Activated T-helper 17 cell treated with anti-CD3 and anti-CD28 coated beads, Interleukin-2, amount 50 U/mL, for 72 hours (primary cell): ENCODE data around the gene BABAM1. TPM values are rescaled to one million over a fixed set of nuclear protein-coding genes. Genes with fewer than 3 reads are reported as not detected.

Source experiments
- ATAC-seq: fragments of 150-1000 bp; cut with Tn5 transposase; replicated peaks from 2 replicates; pipeline ENCODE4 v1.10.0; 2021; ENCODE audit warnings: mild to moderate bottlenecking, moderate library complexity
- H3K27ac Mint-ChIP-seq: one replicate; pipeline ENCODE4 v1.8.0; 2022; ENCODE audit warnings: mixed read lengths
- H3K27me3 Mint-ChIP-seq: one replicate; pipeline ENCODE4 v1.8.0; 2022; ENCODE audit warnings: mixed read lengths
- H3K36me3 Mint-ChIP-seq: one replicate; pipeline ENCODE4 v1.8.0; 2022; ENCODE audit warnings: low read depth, mild to moderate bottlenecking, mixed read lengths
- H3K4me1 Mint-ChIP-seq: one replicate; pipeline ENCODE4 v1.8.0; 2022; ENCODE audit warnings: mixed read lengths
- H3K4me3 Mint-ChIP-seq: one replicate; pipeline ENCODE4 v1.8.0; 2022; ENCODE audit warnings: mild to moderate bottlenecking, mixed read lengths
- H3K9me3 Mint-ChIP-seq: one replicate; pipeline ENCODE4 v1.8.0; 2022; ENCODE audit warnings: mixed read lengths
- total RNA-seq, 2 donors: library from RNA; stranded (reverse); gene quantifications; one replicate each; pipeline ENCODE4 v1.2.3, GENCODE V29; 2022

The BABAM1 gene
- total RNA-seq = 100 to 1,000 TPM in 1 of 2 donors, 10 to 100 TPM in 1; 73.4 to 115 TPM

DNA sequence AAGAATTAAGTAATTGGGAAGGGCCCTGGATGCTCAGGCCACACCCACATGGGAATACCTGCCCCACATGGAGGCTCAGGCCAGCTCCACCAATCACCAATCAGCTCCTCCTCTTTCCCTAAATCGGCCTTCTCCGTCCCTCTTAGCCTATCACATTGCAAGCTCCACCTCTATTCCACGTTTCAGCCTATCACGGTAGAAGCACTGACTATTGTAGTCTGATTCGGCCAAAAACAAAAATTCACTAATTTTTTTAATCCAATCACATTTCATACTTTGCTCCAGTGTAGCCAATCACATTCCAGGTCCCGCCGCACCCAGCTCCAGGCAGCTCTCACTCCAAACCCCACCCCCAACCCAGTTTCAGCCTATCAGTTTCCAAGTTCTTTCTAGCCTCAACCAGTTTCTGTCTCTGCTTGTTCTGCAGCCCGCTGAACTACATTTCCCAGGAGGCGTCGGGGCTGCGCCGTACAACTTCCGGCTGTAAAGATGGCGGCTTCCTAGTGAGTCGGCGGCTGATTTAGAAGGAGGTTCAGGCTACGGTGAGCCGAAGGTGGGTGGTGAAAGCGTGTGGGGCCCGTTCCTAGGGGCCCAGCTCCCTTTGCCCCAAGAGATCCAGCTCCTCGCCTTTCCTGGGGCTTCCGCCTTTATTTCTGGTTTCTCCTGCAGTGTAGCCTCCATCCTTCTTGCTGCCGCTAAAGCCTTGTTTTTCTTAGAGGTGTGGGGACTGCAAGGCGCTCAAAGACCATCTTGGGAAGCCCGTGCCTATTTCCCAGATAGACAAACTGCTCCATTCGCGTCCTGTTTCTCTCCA is at the start of gene BABAM1:
Gene BABAM1 (plus strand): TSS at position 469 of the 814 bp plus-strand sequence. CDS start 1,364 bp downstream, outside the sequence.
- no peaks in the 10 kb centered on the region for H3K27me3 Mint-ChIP-seq
- ATAC-seq = peak; percentile 96
- H3K9me3 Mint-ChIP-seq = no peaks in the 10 kb centered on the region
- H3K4me3 Mint-ChIP-seq = peak within 1 kb of the TSS; percentile 90
- peak within 1 kb of the TSS; percentile 72 for H3K27ac Mint-ChIP-seq
- H3K36me3 Mint-ChIP-seq = peaks cover 44% of the 10 kb centered on the region
- no peaks in the 10 kb centered on the region for H3K4me1 Mint-ChIP-seq

DNA sequence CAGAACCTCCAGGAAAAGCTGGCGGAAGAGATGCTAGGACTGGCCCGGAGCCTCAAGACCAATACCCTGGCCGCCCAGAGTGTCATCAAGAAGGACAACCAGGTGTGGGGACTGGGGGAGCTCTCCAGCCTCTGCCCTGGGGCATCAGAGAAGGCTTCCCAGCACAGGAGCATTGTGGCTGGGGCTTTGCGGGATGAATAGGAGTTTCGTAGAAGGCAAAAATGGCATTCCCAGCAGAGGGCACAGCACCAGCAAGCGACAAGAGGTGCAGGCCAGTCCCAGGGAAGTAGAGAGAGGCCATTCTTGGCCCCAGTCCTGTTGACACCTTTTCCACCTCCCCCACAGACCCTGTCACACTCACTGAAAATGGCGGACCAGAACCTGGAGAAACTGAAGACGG is 48.0 kb upstream of the BABAM1 start:
- peaks cover 5% of the 10 kb centered on the region for H3K4me1 Mint-ChIP-seq
- H3K36me3 Mint-ChIP-seq = peaks cover 43% of the 10 kb centered on the region
- no peaks in the 10 kb centered on the region for H3K27me3 Mint-ChIP-seq
- H3K9me3 Mint-ChIP-seq = no peaks in the 10 kb centered on the region
- no peak overlapping the region for H3K27ac Mint-ChIP-seq
- no peak overlapping the region for H3K4me3 Mint-ChIP-seq
- ATAC-seq = no peak

DNA sequence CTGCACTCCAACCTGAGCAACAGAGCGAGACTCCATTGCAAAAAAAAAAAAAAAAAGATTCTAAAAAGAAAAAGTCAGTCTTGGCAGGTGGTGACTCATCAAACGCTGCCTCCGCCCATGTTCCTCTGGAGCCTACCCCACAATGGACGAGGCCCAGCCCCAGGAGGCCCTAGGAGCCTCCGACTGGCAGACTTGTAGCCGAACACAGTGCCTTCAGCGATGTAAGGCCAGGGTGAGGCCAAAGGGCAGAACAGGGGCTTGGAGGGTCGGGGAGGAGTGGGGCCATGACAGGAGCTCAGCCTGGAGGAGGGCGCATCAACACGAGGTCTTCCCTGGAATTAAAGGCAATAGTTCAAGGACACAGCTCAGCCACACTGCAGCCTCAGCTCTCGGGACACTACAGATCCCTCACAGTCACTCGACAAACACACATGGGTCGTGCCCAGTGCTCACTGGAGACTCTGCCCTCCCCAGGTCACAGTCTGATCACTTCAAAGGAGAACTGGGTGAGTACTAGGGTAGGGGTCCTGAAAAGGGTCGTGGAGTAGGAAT is 47.0 kb upstream of the BABAM1 start:
- Mint-ChIP-seq H3K36me3 (peaks cover 39% of the 10 kb centered on the region), H3K27ac (no peak overlapping the region), H3K4me3 (no peak overlapping the region), H3K9me3 (no peaks in the 10 kb centered on the region), H3K4me1 (peaks cover 5% of the 10 kb centered on the region), H3K27me3 (no peaks in the 10 kb centered on the region)
- no peak for ATAC-seq

DNA sequence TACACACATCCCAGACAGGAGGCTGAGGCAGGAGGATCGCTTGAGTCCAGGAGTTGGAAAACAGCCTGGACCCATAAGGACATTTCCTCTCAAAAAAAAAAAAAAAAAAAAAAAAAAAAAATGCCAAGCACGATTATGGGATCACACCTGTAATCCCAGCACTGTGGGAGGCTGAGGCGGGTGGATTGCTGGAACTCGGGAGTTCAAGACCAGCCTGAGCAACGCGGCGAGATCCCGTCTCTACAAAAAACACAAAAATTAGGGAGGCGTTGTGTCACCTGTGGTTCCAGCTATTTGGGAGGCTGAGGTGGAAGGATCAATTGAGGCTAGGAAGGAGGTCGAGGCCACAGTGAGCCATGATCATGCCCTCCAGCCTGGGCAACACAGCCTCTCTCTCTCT is 42.2 kb upstream of the BABAM1 start:
- Mint-ChIP-seq H3K4me3 (peak overlapping the region; percentile 86), H3K27ac (no peak overlapping the region)

DNA sequence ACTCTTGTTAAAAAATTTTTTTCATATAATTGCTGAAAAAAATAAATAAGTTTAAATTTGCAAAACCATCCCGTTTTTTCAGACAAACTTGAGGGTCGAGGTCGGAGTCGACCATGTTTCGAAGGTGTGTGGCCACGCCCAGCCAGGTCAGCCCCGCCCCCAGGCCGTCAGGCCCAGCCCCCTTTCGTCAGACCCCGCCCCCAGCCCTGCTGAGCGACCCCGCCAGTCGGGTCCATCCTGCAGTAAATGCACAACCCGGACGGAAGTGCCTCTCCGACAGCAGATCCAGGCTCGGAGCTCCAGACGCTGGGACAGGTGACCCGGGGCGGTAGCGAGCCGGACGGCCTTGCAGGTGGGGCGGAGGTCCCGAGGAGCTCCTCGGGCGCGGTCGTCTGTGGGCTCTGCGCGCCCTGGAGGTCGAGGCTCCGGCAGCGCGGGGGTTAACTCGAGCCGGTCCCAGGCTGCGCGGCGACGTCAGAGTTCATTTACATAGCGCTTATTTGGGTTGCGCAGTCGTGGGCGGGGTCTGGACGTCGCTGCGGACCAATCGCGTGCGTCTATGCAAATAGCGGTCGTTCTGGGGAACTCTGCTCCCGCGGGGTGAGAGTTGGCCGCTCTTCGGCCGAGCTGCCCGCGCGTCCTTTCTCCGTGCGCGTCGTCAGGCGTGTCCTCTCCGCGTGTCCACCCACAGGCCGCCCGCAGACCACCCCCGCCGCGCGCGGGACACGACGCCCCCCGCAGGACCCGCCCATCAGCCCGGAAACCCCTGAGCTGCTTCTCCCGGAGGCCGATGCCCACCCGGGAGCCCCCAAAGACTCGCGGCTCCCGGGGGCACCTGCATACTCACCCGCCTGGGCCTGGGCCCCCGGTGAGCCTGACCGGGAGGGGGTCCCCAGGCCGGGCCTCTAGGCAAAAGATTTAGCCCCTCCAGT is 41.0 kb upstream of the BABAM1 start, which contains the start of gene OCEL1:
Gene OCEL1 (plus strand): TSS at position 225 of the 932 bp plus-strand sequence. CDS start 22 bp downstream, at position 247.
- peak within 1 kb of the TSS; percentile 86 for H3K27ac Mint-ChIP-seq

More for the DNA sequence above, 42.2 kb upstream of the BABAM1 start:
- no peak for ATAC-seq
- H3K36me3 Mint-ChIP-seq = no peaks in the 10 kb centered on the region
- H3K4me1 Mint-ChIP-seq = peaks cover 5% of the 10 kb centered on the region
- H3K9me3 Mint-ChIP-seq = no peaks in the 10 kb centered on the region
- no peaks in the 10 kb centered on the region for H3K27me3 Mint-ChIP-seq

DNA sequence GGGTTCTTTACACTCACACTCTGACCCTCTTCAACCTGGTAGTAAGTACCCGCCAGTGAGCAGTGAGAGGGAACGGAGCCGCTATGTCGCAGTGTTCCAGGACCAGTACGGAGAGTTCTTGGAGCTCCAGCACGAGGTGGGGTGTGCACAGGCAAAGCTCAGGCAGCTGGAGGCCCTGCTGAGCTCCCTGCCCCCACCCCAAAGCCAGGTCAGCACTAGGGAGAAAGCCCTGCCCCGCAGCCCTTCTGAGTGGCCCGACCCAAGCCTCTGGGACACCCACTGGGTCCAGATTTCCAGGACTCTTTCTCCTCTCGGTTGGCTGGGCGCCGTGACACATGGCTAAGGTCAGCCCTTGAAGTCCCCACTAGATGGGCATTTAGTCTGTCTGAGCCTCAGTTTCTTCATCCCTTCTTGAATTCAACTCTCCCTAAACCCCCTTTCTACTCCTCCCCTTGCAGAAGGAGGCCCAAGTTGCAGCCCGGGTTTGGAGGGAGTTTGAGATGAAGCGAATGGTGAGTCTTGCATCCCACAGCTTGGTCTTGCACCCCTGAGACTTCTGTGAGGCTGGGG is 39.4 kb upstream of the BABAM1 start:
- ATAC-seq = no peak
- no peaks in the 10 kb centered on the region for H3K27me3 Mint-ChIP-seq
- no peak overlapping the region for H3K4me3 Mint-ChIP-seq

More for the DNA sequence above, 41.0 kb upstream of the BABAM1 start, which contains the start of gene OCEL1:
- peaks cover 5% of the 10 kb centered on the region for H3K4me1 Mint-ChIP-seq
- H3K9me3 Mint-ChIP-seq = no peaks in the 10 kb centered on the region
- ATAC-seq = peak; percentile 94
- peaks cover 7% of the 10 kb centered on the region for H3K36me3 Mint-ChIP-seq
- H3K27me3 Mint-ChIP-seq = no peaks in the 10 kb centered on the region
- peak within 1 kb of the TSS; percentile 86 for H3K4me3 Mint-ChIP-seq

DNA sequence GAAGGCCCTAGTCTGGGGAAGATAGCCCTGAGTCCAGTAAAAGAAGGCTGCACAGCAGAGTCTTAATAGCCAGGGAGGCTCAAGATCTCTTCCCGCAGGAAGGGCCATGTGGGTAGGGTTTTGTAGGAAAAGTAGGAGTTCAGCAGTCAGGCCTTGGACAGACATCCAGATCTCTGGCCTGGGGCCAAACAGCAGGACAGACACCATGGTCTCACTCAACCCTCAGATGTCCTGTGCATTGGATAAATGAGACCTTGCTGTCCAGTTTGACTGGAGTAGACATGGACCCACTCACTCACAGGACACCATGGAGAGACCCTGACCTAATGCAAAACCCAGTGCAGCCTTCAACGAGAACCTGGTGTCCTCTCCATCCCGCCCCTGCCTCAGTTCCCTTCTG is 37.4 kb upstream of the BABAM1 start:
- H3K27ac Mint-ChIP-seq = no peak overlapping the region
- no peaks in the 10 kb centered on the region for H3K9me3 Mint-ChIP-seq
- H3K4me1 Mint-ChIP-seq = peaks cover 5% of the 10 kb centered on the region
- no peak overlapping the region for H3K4me3 Mint-ChIP-seq
- ATAC-seq = no peak
- H3K27me3 Mint-ChIP-seq = no peaks in the 10 kb centered on the region
- H3K36me3 Mint-ChIP-seq = peaks cover 30% of the 10 kb centered on the region

More for the DNA sequence above, 39.4 kb upstream of the BABAM1 start:
- Mint-ChIP-seq H3K36me3 (peaks cover 20% of the 10 kb centered on the region), H3K9me3 (no peaks in the 10 kb centered on the region), H3K27ac (no peak overlapping the region), H3K4me1 (peaks cover 5% of the 10 kb centered on the region)

DNA sequence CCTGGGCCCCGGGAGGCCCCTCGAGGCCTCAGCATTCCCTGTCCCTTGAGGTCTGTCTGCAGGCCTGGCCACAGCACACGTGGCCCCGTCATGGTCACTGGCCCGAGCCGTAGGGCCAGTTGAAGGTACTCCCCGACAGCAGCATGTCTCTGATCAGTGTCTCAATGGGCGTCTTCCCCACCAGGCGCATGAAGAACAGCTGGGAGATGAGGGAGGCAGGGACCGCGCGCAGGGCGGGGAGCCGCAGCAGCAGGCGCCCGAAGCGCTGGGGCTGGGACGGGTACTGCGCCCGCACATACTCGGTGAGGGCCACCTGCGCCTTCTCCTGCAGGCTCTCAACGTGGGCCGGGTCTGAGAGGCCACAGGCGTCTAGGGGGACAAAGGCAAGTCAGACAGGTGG is 35.0 kb upstream of the BABAM1 start:
- no peak for ATAC-seq
- Mint-ChIP-seq H3K36me3 (peaks cover 30% of the 10 kb centered on the region), H3K27me3 (no peaks in the 10 kb centered on the region), H3K27ac (no peak overlapping the region), H3K4me3 (no peak overlapping the region), H3K4me1 (peaks cover under 1% of the 10 kb centered on the region), H3K9me3 (no peaks in the 10 kb centered on the region)

DNA sequence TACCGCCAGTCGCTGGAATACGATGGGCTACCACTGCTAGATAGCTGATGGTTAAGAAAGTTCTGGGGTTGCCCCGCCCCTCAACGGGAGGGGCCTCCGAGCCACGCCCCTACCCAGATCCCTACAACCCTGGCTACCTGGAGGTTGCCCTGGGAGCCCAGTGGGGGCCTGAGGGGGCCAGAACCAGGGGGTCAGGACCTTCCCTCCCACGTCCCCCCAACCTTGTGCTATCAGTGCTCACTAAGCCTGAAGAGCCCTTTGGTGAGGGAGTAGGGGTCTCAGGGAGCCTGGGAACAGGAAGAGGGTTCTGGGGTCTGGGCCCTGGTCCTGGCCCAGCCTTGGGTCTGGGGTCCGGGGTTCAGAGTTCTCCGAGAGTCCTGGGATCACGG is 32.3 kb upstream of the BABAM1 start:
- Mint-ChIP-seq H3K4me3 (peak overlapping the region; percentile 77), H3K4me1 (no peaks in the 10 kb centered on the region), H3K9me3 (no peaks in the 10 kb centered on the region), H3K27ac (peak overlapping the region; percentile 50), H3K36me3 (peaks cover 30% of the 10 kb centered on the region), H3K27me3 (no peaks in the 10 kb centered on the region)
- ATAC-seq = peak; percentile 83

DNA sequence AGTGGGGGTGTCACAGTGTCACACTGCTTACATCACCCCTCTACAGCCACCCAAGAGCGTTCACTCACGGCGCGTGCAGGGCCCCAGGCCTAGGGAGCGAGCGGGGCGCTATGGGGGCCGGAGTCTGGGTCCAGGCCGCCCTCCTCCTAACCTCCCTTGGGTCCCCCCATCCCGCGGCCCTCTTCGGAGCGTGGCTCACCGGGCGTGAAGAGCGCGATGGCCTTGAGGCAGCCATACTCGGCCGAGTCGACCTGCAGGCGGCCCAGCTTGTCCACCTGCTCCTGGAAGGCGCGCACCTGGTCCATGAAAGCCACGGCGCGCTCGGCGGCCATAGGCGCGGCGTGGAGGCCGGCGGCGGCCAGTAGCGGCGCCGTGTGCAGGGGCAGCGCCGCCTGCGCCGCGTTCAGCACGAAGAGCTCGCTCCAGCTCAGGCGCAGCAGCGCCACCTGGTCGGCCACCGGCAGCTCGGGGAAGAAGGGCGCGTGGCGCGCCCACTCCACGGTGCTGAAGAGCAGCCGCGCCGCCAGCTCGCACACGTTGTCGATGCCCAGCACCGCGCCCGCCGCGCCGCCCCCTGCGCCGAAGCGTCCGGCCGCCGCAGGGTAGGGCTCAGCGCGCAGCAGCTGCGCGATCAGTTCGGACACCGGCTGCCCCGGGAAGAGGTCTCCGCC is 31.8 kb upstream of the BABAM1 start:
- Mint-ChIP-seq H3K9me3 (no peaks in the 10 kb centered on the region), H3K27ac (peak overlapping the region; percentile 50), H3K27me3 (no peaks in the 10 kb centered on the region), H3K4me1 (no peaks in the 10 kb centered on the region), H3K4me3 (peak overlapping the region; percentile 77), H3K36me3 (peaks cover 30% of the 10 kb centered on the region)
- ATAC-seq = peak; percentile 89

DNA sequence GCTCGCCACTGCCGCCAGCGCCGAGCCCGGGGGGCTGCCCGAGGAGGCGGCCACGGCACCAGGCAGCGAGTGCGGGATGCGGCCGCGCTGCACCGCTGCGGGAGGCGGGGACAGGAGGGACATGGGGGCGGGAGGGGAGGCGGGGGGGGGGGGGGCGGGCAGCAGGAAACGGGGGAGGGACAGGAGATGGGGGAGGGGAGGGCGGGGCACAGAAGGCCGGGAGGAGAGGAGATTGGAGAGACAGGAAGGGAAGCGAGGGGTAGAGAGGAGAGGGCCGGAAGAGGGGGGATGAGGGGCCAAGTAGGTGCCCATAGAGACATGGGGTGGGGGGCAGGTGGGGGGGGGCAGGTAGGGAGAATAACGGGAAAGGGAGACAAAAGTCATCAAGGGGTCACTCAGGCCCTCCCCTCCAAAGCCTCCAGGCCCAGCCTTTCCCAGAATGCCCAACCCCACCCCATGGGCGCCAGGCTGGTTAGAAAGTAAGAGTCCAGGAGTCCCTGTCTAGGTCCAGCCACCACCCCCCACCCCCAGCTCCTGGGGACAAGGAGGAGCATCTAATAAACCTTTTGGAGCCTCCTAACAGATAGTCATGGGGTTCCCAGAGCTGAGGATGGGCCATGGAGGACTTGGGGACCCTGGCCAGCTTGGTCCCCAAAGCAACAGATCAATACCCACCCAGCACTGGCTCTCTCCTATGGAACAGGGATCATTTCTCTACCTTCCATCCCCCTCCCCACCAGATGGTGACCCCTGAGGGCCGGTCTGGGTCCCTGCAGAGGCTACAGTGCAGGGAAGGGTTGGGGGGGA is 31.1 kb upstream of the BABAM1 start:
- H3K9me3 Mint-ChIP-seq = no peaks in the 10 kb centered on the region
- H3K27me3 Mint-ChIP-seq = no peaks in the 10 kb centered on the region
- no peak for ATAC-seq
- no peak overlapping the region for H3K27ac Mint-ChIP-seq
- H3K4me1 Mint-ChIP-seq = no peaks in the 10 kb centered on the region
- H3K36me3 Mint-ChIP-seq = peaks cover 24% of the 10 kb centered on the region
- peak overlapping the region; percentile 77 for H3K4me3 Mint-ChIP-seq

DNA sequence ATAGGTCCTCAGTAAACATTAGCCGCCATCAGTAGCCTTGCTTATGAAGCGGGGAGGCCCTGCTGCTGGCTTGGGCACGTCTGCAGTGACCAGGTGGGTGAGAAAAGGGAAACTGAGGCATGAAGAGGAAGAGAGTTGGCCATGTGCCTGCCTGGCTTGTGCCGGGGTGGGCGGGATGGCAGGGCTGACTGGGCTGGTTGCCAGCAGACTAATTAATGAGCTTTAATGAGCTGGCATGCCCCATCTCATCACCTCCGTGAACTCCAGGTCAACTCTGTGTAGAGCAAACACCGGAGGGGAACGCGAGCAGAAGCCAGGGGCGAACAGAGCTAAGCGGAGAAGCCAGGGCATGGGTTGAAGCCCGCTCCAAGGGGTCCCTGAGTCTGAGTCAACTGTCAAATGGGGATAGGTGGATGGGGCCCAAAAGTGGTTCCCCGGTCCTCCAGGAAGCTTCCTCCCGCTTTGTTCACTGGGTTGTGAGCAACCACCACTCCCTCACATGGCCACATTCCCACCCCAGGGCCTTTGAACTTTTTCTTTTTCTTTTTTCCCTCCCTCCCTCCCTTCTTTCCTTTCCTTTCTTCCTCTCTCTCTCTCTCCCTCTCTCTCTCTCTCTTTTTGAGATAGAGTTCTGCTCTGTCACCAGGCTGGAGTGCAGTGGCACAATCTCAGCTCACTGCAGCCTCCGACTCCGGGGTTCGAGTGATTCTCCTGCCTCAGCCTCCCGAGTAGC is 30.3 kb upstream of the BABAM1 start:
- H3K27ac Mint-ChIP-seq = no peak overlapping the region
- peak overlapping the region; percentile 77 for H3K4me3 Mint-ChIP-seq
- H3K4me1 Mint-ChIP-seq = no peaks in the 10 kb centered on the region
- no peaks in the 10 kb centered on the region for H3K9me3 Mint-ChIP-seq
- H3K27me3 Mint-ChIP-seq = no peaks in the 10 kb centered on the region
- ATAC-seq = no peak
- peaks cover 20% of the 10 kb centered on the region for H3K36me3 Mint-ChIP-seq
